ENCODE data around the gene HELZ2. TPM values are rescaled to one million over a fixed set of nuclear protein-coding genes. Genes with fewer than 3 reads are reported as not detected.
A peak's percentile ranks its signal among the peaks of the same experiment; 100 is the strongest.

The HELZ2 gene
- polyA plus RNA-seq, 1 donor from 2014 or later = 7.9 TPM

- Mint-ChIP-seq H3K9me3 (no peaks in the 10 kb centered on the region), H3K4me3 (peak overlapping the region; percentile 58 to 92 (median 82)), H3K36me3 (peaks cover 1% of the 10 kb centered on the region), H3K4me1 (peaks cover 0 to 11% (median 7%) of the 10 kb centered on the region in 3 donors), H3K27me3 (peaks cover 1% of the 10 kb centered on the region), H3K27ac (peak overlapping the region; percentile 77 to 89 (median 80))
Measured at GRCh38 chr20:63538204-63539091, 35.6 kb downstream of the HELZ2 start.

- Mint-ChIP-seq H3K27ac (peak overlapping the region; percentile 39 to 89 (median 77)), H3K4me3 (peak overlapping the region; percentile 58 to 92 (median 82)), H3K27me3 (peaks cover under 1% of the 10 kb centered on the region), H3K4me1 (peaks cover 0 to 10% (median 7%) of the 10 kb centered on the region in 3 donors), H3K36me3 (peaks cover 1% of the 10 kb centered on the region), H3K9me3 (no peaks in the 10 kb centered on the region)
Measured at GRCh38 chr20:63537525-63538203, 36.4 kb downstream of the HELZ2 start.

- peak within 1 kb of the TSS; percentile 58 to 92 (median 82) for H3K4me3 Mint-ChIP-seq
- H3K36me3 Mint-ChIP-seq = peaks cover 1% of the 10 kb centered on the region
- H3K4me1 Mint-ChIP-seq = peaks cover 2 to 7% (median 4%) of the 10 kb centered on the region in 3 donors
- H3K27me3 Mint-ChIP-seq = no peaks in the 10 kb centered on the region
- no peaks in the 10 kb centered on the region for H3K9me3 Mint-ChIP-seq
- H3K27ac Mint-ChIP-seq = peak within 1 kb of the TSS; percentile 39 to 89 (median 77)
Measured at GRCh38 chr20:63536997-63537524, 37.0 kb downstream of the HELZ2 start, which contains the start of gene PTK6. Gene PTK6, minus strand, starts transcription at chr20:63537376. Its CDS starts 62 bp downstream, at chr20:63537314.

- H3K4me1 Mint-ChIP-seq = peaks cover 2 to 10% (median 5%) of the 10 kb centered on the region in 3 donors
- H3K4me3 Mint-ChIP-seq = peak overlapping the region in 2 of 4 donors; percentile 58 to 87
- peaks cover 1% of the 10 kb centered on the region for H3K36me3 Mint-ChIP-seq
- H3K27me3 Mint-ChIP-seq = no peaks in the 10 kb centered on the region
- H3K27ac Mint-ChIP-seq = peak overlapping the region in 1 of 3 donors; percentile 89
- H3K9me3 Mint-ChIP-seq = no peaks in the 10 kb centered on the region
Measured at GRCh38 chr20:63536241-63536977, 37.6 kb downstream of the HELZ2 start.

GRCh38 chr20:63534831-63535651 lies 39.0 kb downstream of the HELZ2 start:
- Mint-ChIP-seq H3K36me3 (peaks cover 1% of the 10 kb centered on the region), H3K9me3 (no peaks in the 10 kb centered on the region), H3K4me3 (no peak overlapping the region), H3K27ac (no peak overlapping the region), H3K4me1 (peaks cover 2 to 10% (median 5%) of the 10 kb centered on the region in 3 donors), H3K27me3 (no peaks in the 10 kb centered on the region)

- Mint-ChIP-seq H3K36me3 (peaks cover 1% of the 10 kb centered on the region), H3K27me3 (no peaks in the 10 kb centered on the region), H3K27ac (no peak overlapping the region), H3K9me3 (no peaks in the 10 kb centered on the region), H3K4me3 (no peak overlapping the region), H3K4me1 (peaks cover 2 to 10% (median 5%) of the 10 kb centered on the region in 3 donors)
Measured at GRCh38 chr20:63534427-63534830, 39.6 kb downstream of the HELZ2 start.

- Mint-ChIP-seq H3K9me3 (no peaks in the 10 kb centered on the region), H3K36me3 (peaks cover 1% of the 10 kb centered on the region), H3K4me1 (peaks cover 2 to 13% (median 8%) of the 10 kb centered on the region in 3 donors), H3K27ac (no peak overlapping the region), H3K4me3 (no peak overlapping the region), H3K27me3 (peaks cover 2% of the 10 kb centered on the region)
Measured at GRCh38 chr20:63533871-63534393, 40.1 kb downstream of the HELZ2 start.

- Mint-ChIP-seq H3K27me3 (peaks cover 6% of the 10 kb centered on the region), H3K4me1 (peaks cover 7 to 16% (median 12%) of the 10 kb centered on the region in 3 donors), H3K4me3 (no peak overlapping the region), H3K27ac (no peak overlapping the region), H3K36me3 (peaks cover 1% of the 10 kb centered on the region), H3K9me3 (no peaks in the 10 kb centered on the region)
Measured at GRCh38 chr20:63533388-63533787, 40.7 kb downstream of the HELZ2 start.

GRCh38 chr20:63532449-63532971 lies 41.5 kb downstream of the HELZ2 start:
- Mint-ChIP-seq H3K27me3 (peaks cover 6% of the 10 kb centered on the region), H3K4me3 (peak overlapping the region in 1 of 4 donors; percentile 35), H3K27ac (peak overlapping the region in 1 of 3 donors; percentile 6), H3K9me3 (no peaks in the 10 kb centered on the region), H3K36me3 (peaks cover 1% of the 10 kb centered on the region), H3K4me1 (peaks cover 5 to 21% (median 20%) of the 10 kb centered on the region in 3 donors)

GRCh38 chr20:63531686-63532448 lies 42.2 kb downstream of the HELZ2 start:
- H3K4me3 Mint-ChIP-seq = peak overlapping the region in 1 of 4 donors; percentile 35
- peaks cover 1% of the 10 kb centered on the region for H3K36me3 Mint-ChIP-seq
- peaks cover 8% of the 10 kb centered on the region for H3K27me3 Mint-ChIP-seq
- H3K4me1 Mint-ChIP-seq = peaks cover 7 to 23% (median 19%) of the 10 kb centered on the region in 3 donors
- peak overlapping the region; percentile 0 to 48 (median 6) for H3K27ac Mint-ChIP-seq
- H3K9me3 Mint-ChIP-seq = no peaks in the 10 kb centered on the region

- peaks cover 1% of the 10 kb centered on the region for H3K36me3 Mint-ChIP-seq
- H3K9me3 Mint-ChIP-seq = no peaks in the 10 kb centered on the region
- peaks cover 7 to 24% (median 21%) of the 10 kb centered on the region in 3 donors for H3K4me1 Mint-ChIP-seq
- peaks cover 8% of the 10 kb centered on the region for H3K27me3 Mint-ChIP-seq
- no peak overlapping the region for H3K27ac Mint-ChIP-seq
- H3K4me3 Mint-ChIP-seq = no peak overlapping the region
Measured at GRCh38 chr20:63530788-63531160, 43.3 kb downstream of the HELZ2 start.

GRCh38 chr20:63529861-63530787 lies 43.9 kb downstream of the HELZ2 start:
- Mint-ChIP-seq H3K4me3 (no peak overlapping the region), H3K27ac (no peak overlapping the region), H3K9me3 (no peaks in the 10 kb centered on the region), H3K36me3 (no peaks in the 10 kb centered on the region), H3K4me1 (peaks cover 7 to 28% (median 21%) of the 10 kb centered on the region in 3 donors), H3K27me3 (peaks cover 8% of the 10 kb centered on the region)

Measured in IgD-negative memory B cell (primary cell).